Endodermal cell (in vitro differentiated cells): Measurements from ENCODE around the gene FOXD3. TPM values are rescaled to one million over a fixed set of nuclear protein-coding genes. Genes with fewer than 3 reads are reported as not detected.

Experiments
- DNase-seq: peaks from one replicate; pipeline ENCODE4 v3.0.0-alpha.2; 2017
- H3K27ac ChIP-seq: 2 replicates; pipeline ENCODE4 v1.5.1; 2013; ENCODE audit warnings: mild to moderate bottlenecking, low read depth, low read length, moderate library complexity
- H3K27me3 ChIP-seq: 2 replicates; pipeline ENCODE4 v1.6.1; 2013; ENCODE audit warnings: mild to moderate bottlenecking, low read length, moderate library complexity; ENCODE audit not compliant: insufficient read depth, control insufficient read depth, poor library complexity, severe bottlenecking
- H3K36me3 ChIP-seq: 2 replicates; pipeline ENCODE4 v1.7.0; 2013; ENCODE audit warnings: mild to moderate bottlenecking, low read length, moderate library complexity; ENCODE audit not compliant: control insufficient read depth, insufficient read depth
- H3K4me1 ChIP-seq: one replicate; pipeline ENCODE4 v1.7.0; 2013; ENCODE audit warnings: low read length; ENCODE audit not compliant: control insufficient read depth, insufficient read depth
- H3K4me3 ChIP-seq: 2 replicates; pipeline ENCODE4 v1.5.1; 2013; ENCODE audit warnings: mild to moderate bottlenecking, low read length, moderate library complexity
- H3K9ac ChIP-seq: 2 replicates; pipeline ENCODE4 v1.6.1; 2013; ENCODE audit warnings: mild to moderate bottlenecking, low read length, moderate library complexity; ENCODE audit not compliant: poor library complexity, severe bottlenecking; ENCODE audit errors: extremely low read depth
- H3K9me3 ChIP-seq: 2 replicates; pipeline ENCODE4 v1.6.1; 2013; ENCODE audit warnings: mild to moderate bottlenecking, low read length, moderate library complexity; ENCODE audit not compliant: control insufficient read depth
- H3K27ac Mint-ChIP-seq: 2 replicates; pipeline ENCODE4 v1.8.0; 2020; ENCODE audit warnings: mixed read lengths
- H3K27me3 Mint-ChIP-seq: 2 replicates; pipeline ENCODE4 v1.8.0; 2021; ENCODE audit warnings: mild to moderate bottlenecking, mixed read lengths; ENCODE audit not compliant: insufficient read depth
- H3K36me3 Mint-ChIP-seq: 2 replicates; pipeline ENCODE4 v1.8.0; 2020; ENCODE audit warnings: low read depth, mixed read lengths
- H3K4me1 Mint-ChIP-seq: 2 replicates; pipeline ENCODE4 v1.8.0; 2020; ENCODE audit warnings: mixed read lengths
- H3K4me3 Mint-ChIP-seq: 2 replicates; pipeline ENCODE4 v1.8.0; 2020; ENCODE audit warnings: mild to moderate bottlenecking, moderate library complexity, mixed read lengths
- H3K9me3 Mint-ChIP-seq: 2 replicates; pipeline ENCODE4 v1.8.0; 2020; ENCODE audit warnings: mild to moderate bottlenecking, mixed read lengths
- WGBS, 2 experiments: methylation state at CpG; one replicate each; pipeline versions ENCODE4 v1.1.5 to v1.1.7; 2013; ENCODE audit warnings: missing lambda C conversion rate in 2 of 2, mixed read lengths in 1 of 2; ENCODE audit not compliant: insufficient coverage in 1 of 2, insufficient read length in 1 of 2; 5-methylcytosine and 5-hydroxymethylcytosine counted together
- total RNA-seq, 2 donors: library from RNA; stranded (reverse); fragmentation: NEBNext Ultra II Directional in 1 of 2; extraction: Animal tissue kit (Norgen Biotek cat#: 25700) in 1 of 2; gene quantifications; 2 replicates in 1 of 2; 3 replicates in 1 of 2; pipeline ENCODE4 v1.2.1, GENCODE V29; 2021
- TF ChIP-seq, protein P1 (sequence below): fragments of 200-600 bp; sonication (generic); conservative IDR thresholded peaks from 2 replicates; pipeline ENCODE4 v1.5.0; 2021; ENCODE audit warnings: antibody characterized with exemption, mild to moderate bottlenecking

The FOXD3 gene
- total RNA-seq, 2 donors from 2014 or later = 0.49 to 14.0 TPM

DNA sequence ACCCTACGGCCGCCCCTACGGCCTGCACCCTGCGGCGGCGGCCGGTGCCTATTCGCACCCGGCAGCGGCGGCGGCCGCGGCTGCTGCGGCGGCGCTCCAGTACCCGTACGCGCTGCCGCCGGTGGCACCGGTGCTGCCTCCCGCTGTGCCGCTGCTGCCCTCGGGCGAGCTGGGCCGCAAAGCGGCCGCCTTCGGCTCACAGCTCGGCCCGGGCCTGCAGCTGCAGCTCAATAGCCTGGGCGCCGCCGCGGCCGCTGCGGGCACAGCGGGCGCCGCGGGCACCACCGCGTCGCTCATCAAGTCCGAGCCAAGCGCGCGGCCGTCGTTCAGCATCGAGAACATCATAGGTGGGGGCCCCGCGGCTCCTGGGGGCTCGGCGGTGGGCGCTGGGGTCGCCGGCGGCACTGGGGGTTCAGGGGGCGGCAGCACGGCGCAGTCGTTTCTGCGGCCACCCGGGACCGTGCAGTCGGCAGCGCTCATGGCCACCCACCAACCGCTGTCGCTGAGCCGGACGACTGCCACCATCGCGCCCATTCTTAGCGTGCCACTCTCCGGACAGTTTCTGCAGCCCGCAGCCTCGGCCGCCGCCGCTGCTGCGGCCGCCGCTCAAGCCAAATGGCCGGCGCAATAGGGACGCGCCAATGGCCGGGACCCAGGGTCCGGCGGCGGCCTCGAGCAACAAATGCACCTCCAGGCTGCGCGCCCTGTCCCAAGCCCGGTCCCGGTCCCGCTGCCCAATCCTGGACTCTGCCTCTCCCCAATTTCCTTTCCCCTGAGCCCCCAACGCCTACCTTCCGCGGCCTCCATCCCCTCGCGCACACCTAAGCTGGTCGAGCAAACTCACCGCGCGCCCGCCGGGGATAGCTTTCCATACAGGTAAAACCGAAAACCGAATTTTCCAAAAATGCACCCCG lies 1.8 kb downstream of the FOXD3 start:
- H3K27me3 Mint-ChIP-seq = peaks cover 87% of the 10 kb centered on the region
- no peaks in the 10 kb centered on the region for H3K9me3 ChIP-seq
- H3K4me1 ChIP-seq = no peaks in the 10 kb centered on the region
- peak overlapping the region; percentile 76 for H3K4me3 Mint-ChIP-seq
- peak overlapping the region; percentile 56 for H3K4me3 ChIP-seq
- no peak overlapping the region for H3K27ac Mint-ChIP-seq
- no peak overlapping the region for H3K27ac ChIP-seq
- DNase-seq = peak; percentile 71
- H3K36me3 ChIP-seq = no peaks in the 10 kb centered on the region
- no peaks in the 10 kb centered on the region for H3K9me3 Mint-ChIP-seq
- TF ChIP-seq, protein P1, sequence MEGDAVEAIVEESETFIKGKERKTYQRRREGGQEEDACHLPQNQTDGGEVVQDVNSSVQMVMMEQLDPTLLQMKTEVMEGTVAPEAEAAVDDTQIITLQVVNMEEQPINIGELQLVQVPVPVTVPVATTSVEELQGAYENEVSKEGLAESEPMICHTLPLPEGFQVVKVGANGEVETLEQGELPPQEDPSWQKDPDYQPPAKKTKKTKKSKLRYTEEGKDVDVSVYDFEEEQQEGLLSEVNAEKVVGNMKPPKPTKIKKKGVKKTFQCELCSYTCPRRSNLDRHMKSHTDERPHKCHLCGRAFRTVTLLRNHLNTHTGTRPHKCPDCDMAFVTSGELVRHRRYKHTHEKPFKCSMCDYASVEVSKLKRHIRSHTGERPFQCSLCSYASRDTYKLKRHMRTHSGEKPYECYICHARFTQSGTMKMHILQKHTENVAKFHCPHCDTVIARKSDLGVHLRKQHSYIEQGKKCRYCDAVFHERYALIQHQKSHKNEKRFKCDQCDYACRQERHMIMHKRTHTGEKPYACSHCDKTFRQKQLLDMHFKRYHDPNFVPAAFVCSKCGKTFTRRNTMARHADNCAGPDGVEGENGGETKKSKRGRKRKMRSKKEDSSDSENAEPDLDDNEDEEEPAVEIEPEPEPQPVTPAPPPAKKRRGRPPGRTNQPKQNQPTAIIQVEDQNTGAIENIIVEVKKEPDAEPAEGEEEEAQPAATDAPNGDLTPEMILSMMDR = peak; percentile 1
- peaks cover 100% of the 10 kb centered on the region for H3K27me3 ChIP-seq
- 0 to 1% methylated on average over 14 to 114 of the region's 114 CpGs for WGBS, 2 experiments
- H3K9ac ChIP-seq = no peak overlapping the region
- peaks cover 42% of the 10 kb centered on the region for H3K4me1 Mint-ChIP-seq
- no peaks in the 10 kb centered on the region for H3K36me3 Mint-ChIP-seq

DNA sequence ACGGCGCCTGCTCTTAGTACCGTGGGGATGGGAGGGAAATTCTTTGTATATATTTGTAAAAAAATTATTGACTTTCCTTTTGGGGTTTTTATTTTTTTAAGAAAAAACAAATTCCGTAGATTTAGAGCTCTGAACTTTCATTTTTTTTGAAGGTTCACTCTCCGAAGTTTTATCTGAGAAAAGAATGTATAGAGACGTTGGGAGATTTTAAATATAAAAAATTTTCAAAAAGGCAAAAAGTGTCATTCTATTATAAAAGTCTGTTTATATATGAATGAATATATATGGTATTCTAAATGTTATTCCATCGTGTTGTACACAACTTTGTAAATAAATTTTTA lies 2.4 kb downstream of the FOXD3 start:
- peak overlapping the region; percentile 56 for H3K4me3 ChIP-seq
- 7% methylated on average over 2 to 6 of the region's 7 CpGs for WGBS, 2 experiments

DNA sequence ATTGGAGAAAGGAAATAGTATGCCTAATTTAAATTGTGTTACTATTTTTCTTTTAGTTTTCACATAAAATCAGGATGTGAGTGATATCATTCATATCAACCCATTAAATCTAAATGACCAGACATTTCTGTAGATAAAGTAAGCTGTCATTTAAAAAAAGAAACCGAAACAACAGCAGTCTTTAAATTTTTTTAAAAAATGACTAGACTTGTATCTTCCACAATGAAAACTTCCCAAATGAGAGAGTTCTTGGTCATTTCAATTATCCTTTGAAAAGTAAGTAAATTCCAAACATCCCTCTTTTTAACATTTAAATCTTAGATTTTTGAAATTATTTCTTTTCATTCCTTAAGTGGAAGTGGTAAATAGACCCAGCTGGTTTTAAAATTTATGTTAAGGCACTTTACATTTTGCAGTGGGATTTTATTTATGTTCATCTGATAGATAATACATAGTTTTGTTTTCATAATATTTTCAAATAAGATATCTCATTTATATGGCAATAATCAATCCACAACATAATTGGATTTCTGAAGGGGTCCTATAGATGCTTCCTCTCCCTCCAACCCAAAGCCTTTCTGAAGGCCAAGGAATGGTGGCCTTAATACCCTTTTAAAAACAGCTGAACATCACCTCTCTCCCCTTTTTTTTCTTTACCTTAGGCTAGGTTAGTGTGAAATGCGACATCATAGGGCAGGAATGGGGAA lies 3.1 kb downstream of the FOXD3 start:
- H3K27me3 ChIP-seq = peaks cover 100% of the 10 kb centered on the region
- WGBS, 2 experiments = 4% methylated on average over 2 of the region's 2 CpGs; no CpG with 5 or more reads in 1 of the 2 experiments
- no peaks in the 10 kb centered on the region for H3K9me3 Mint-ChIP-seq

More for the DNA sequence above, 2.4 kb downstream of the FOXD3 start:
- peaks cover 100% of the 10 kb centered on the region for H3K27me3 ChIP-seq
- H3K9me3 ChIP-seq = no peaks in the 10 kb centered on the region
- H3K27me3 Mint-ChIP-seq = peaks cover 87% of the 10 kb centered on the region
- no peaks in the 10 kb centered on the region for H3K9me3 Mint-ChIP-seq
- peaks cover 39% of the 10 kb centered on the region for H3K4me1 Mint-ChIP-seq
- no peak overlapping the region for H3K27ac Mint-ChIP-seq
- no peak overlapping the region for H3K27ac ChIP-seq
- TF ChIP-seq, protein P1 = no peak
- H3K4me3 Mint-ChIP-seq = peak overlapping the region; percentile 76
- H3K4me1 ChIP-seq = no peaks in the 10 kb centered on the region
- no peak overlapping the region for H3K9ac ChIP-seq
- no peak for DNase-seq
- H3K36me3 Mint-ChIP-seq = no peaks in the 10 kb centered on the region
- no peaks in the 10 kb centered on the region for H3K36me3 ChIP-seq

More for the DNA sequence above, 3.1 kb downstream of the FOXD3 start:
- no peaks in the 10 kb centered on the region for H3K9me3 ChIP-seq
- no peaks in the 10 kb centered on the region for H3K36me3 Mint-ChIP-seq
- H3K4me3 ChIP-seq = no peak overlapping the region
- peaks cover 37% of the 10 kb centered on the region for H3K4me1 Mint-ChIP-seq
- no peak overlapping the region for H3K27ac Mint-ChIP-seq
- H3K27ac ChIP-seq = no peak overlapping the region
- DNase-seq = no peak
- H3K27me3 Mint-ChIP-seq = peaks cover 87% of the 10 kb centered on the region
- H3K4me1 ChIP-seq = no peaks in the 10 kb centered on the region
- TF ChIP-seq, protein P1 = no peak
- H3K36me3 ChIP-seq = no peaks in the 10 kb centered on the region
- H3K4me3 Mint-ChIP-seq = peak overlapping the region; percentile 76
- H3K9ac ChIP-seq = no peak overlapping the region
